SW480 (cell line): ENCODE data around the gene GPR152.
"Not testable (repeated sequence)": the region's sequence is repeated elsewhere in the genome, so short reads cannot be mapped to it uniquely, and the experiment has no call there.

Experiments used
- DNase-seq: peaks from one replicate; pipeline ENCODE4 v3.0.0-alpha.2; 2016; ENCODE audit warnings: low spot score

The GPR152 gene

GRCh38 chr11:67489203-67489884 lies 36.8 kb upstream of the GPR152 start:
- no peak for DNase-seq

DNA sequence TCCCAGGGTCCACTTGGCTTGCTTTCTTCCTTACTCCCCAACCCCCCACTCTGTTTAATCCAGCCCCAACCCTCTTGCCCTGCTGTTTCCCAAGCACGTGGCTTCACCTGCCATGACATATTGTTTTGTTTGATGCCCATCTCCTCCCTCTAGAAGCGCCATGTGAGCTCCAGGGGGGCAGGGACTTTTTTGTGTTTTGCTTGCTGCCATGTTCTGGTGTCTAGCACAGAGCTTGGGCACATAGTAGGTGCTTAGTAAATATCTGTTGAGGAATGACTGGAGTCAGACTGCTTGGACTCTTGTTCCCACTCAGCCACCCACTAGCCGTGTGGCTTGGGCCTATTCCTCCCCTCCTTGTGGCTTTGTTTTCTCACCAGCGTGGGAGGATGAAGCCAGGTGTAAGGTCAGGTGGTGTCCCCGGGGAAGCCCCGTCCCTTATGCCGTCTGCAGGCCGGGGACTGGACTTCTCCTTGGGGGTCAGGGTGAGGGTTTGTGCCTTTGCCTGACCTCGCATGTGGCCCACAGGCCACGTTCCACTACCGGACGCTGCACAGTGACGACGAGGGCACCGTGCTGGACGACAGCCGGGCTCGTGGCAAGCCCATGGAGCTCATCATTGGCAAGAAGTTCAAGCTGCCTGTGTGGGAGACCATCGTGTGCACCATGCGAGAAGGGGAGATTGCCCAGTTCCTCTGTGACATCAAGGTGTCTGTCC lies 34.1 kb upstream of the GPR152 start:
- no peak for DNase-seq

- peak; percentile 43 for DNase-seq
Observed at GRCh38 chr11:67485873-67486361, 33.4 kb upstream of the GPR152 start.

GRCh38 chr11:67484847-67485311 lies 32.4 kb upstream of the GPR152 start:
- DNase-seq, result no peak

- no peak for DNase-seq
Observed at GRCh38 chr11:67483831-67484665, 31.5 kb upstream of the GPR152 start.

DNA sequence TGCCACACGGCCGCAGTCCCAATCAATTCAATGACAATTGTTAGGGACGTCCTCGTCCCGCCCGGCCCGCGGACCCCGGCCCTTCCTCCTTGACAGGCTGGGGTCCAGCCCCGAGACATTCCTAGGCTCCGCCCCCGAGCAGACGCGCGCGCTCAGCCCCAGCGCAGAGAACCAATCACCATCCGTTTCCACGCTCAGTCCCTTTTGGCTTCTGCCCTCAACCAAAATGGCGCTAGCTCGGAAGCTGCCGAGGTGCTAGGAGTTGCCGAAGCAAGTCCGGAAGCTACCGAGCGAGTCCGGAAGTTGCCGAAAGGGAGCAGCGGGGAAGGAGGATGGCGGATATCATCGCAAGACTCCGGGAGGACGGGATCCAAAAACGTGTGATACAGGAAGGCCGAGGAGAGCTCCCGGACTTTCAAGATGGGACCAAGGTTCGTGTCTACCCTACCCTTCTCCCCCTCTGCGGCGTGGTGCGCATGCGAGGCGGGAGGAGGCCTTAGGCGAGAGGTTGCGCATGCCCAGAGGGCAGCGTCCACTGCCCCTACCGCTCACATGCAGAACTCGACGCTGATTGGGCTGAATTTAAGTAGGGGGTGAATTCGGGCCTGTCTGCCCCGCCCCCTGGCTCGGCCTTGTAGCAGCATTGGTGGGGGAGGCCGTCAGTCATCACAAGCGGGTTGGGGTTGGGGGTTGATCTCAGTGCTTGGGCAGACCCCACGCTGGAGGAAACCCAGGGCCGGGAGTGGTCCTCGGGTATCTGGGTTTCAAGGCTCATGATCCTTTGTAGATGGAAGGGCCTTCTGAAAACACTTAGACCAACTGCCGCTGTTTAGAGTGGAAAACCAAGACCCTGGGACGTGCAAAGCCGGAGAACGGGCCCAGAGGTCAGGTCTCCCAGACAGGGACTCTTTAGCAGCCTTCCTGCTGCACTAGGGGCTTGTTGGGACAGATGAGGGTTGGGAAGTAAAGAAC lies 30.6 kb upstream of the GPR152 start, which contains the start of gene AIP:
TSS of gene AIP (plus strand) at position 200 of the 972 bp plus-strand sequence. CDS start at position 333, 133 bp downstream.
- peak; percentile 97 for DNase-seq

DNA sequence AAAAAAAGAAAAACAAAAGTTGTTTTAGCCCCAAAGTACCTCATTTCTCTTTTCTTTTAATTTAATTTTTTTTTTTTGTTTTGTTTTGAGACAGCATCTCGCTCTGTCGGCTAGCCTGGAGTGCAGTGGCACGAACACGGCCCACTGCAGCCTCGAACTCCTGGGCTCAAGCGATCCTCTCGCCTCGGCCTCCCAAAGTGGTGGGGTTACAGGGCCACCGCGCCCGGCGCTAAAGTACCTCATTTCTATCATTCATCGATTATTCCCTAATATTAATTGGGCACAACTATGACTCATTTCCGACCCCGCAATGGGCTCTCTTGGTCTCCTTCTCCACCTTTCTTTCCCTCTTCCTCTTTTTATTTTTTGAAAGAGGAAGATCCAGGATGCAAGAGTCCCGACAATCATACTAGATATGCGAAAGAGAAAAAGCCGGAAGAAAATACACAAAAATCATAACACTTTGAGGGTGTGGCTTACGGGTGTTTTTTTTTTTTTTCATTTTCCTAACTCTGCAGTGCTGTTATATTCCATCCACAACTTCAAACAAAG lies 29.8 kb upstream of the GPR152 start:
- DNase-seq, result no peak

GRCh38 chr11:67477344-67478050 lies 25.0 kb upstream of the GPR152 start:
- DNase-seq, result not testable (repeated sequence)

GRCh38 chr11:67476692-67477091 lies 24.2 kb upstream of the GPR152 start:
- DNase-seq, result not testable (repeated sequence)

- DNase-seq, result no peak
Observed at GRCh38 chr11:67472882-67473281, 20.4 kb upstream of the GPR152 start.

- DNase-seq, result no peak
Observed at GRCh38 chr11:67470337-67471002, 17.9 kb upstream of the GPR152 start.

GRCh38 chr11:67469508-67469811 lies 16.9 kb upstream of the GPR152 start:
- no peak for DNase-seq

DNA sequence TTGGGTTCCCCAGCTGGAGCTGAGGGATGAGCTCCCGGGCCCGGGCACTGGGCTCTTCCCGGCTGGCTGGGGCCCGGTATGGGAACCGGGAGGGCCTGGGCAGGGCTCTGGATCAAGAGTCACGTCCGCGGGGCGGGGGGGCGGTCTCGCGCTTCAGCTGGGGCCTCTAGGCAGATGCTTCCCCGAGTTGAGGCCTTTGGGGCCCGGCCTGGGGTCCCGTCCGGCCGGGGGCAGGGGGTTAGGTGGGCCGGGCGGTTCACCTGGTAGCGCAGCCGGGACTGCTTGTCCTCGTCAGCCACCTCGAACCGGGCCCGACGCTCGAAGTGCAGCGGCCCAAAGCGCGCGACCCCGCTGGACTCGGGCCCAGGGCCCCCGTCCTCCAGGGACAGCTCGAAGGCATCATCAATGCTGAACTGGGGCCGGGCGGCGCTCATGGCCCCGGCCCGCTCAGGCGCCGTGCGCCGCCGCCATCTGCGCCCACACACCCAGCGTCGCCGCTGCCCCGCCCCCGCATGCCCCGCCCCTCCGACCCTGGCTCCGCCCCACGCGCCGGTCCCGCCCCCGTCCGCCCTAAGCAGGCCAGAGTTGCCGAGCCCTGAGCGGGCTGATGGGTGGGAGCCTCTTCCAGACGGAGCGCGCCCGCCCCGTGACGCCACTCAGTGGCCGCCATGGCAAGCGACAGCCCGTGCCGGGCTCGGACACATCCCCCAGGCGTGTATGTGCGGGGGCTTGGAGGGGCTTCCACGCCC lies 16.4 kb upstream of the GPR152 start, which contains the start of gene TMEM134:
TSS of gene TMEM134 (minus strand) at position 493 of the 749 bp plus-strand sequence. CDS start at position 434, 59 bp downstream.
- DNase-seq, result peak; percentile 92

DNA sequence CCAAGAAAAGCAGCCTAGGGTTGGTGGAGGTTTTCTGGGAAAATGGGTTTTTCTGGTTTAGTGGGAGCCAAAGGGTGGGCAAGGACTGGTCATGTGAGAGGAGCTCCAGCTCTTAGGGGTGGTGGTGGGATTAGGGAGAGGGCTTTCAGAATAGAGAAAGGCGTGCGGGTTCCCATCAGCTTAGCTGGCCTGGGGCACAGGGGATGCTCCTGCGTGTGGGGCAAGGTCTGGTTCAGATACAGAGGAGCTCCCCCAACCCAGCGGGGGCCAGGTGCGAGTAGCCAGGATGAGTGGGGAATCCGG lies 15.9 kb upstream of the GPR152 start:
- DNase-seq, result no peak

- DNase-seq, result peak; percentile 52
Observed at GRCh38 chr11:67468056-67468455, 15.5 kb upstream of the GPR152 start.

DNA sequence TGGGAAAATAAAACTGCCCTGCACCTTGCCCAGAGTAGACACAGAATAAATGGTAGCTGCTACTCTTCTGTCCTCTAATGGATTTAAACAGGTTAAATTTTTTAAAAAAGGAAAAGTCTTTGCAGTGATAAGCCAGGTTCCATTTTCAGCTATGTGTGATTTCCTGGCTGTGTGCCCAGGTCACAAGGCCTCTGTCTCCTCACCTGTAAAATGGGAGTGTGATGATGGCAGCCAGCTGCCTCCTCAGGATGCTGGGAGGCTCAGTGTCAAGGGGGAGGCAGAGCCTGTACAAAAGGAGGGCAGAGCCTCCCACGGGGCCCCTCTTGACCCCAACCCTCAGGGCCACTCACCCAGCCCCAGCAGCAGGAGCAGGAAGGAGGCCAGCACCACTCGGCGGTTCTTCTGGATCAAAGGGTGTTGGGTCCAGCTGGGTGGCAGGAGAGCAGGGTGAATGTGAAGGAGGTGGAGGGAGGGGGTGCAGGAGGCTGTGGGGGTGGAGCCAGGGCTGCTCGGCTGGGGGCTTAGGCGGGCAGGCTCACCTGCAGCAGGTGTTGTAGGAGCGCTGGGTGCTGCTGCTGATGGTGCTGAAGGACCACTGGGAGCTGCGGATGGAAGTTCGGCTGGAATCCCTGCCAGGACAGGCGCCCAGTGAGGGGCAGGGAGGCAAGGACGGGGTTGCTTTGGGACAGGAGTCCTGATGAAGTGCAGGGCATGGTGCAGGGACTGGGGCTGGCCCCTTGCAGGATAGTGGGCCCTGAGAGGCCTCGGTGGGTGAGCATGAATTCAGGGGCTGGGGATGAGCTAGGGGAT lies 14.6 kb upstream of the GPR152 start:
- no peak for DNase-seq

DNA sequence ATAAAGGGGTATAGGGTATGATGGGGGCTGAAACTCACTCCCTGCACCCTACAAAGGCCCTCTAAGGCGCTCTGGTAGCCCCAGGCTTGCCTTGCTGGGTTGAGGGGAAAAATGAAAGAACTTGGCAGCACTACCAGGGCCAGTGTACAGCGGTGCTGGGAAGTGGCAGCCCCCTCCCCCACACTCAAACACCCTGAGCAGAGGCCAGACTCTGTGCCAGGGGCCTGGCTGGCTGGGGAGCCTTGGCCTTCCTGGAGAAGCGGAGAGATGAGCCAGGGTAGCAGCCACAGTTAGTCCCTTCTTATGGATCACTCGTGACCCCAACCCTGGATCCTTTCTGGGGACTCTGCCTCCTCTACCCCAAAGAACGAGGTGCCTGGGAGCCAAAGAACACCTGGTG lies 13.8 kb upstream of the GPR152 start:
- no peak for DNase-seq

DNA sequence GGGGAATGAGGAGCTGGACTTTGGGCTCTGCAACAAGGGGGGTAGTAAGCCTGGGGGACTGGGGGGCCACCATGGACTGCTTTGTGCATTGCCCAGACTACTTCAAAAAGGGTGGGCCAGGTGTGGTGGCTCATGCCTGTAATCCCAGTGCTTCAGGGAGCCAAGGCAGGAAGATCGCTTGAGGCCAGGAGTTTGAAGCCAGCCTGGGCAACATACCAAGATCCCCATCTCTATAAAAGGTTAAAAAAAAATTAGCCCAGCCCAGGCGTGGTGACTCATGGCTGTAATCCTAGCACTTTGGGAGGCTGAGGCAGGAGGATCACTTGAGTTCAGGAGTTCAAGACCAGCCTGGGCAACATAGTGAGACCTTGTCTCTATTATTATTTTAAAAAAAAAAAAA lies 13.0 kb upstream of the GPR152 start:
- DNase-seq, result not testable (repeated sequence)
